Hematopoietic multipotent progenitor cell treated with erythropoietin and hydrocortisone succinate and interleukin-3 and kit ligand, for 17 days (in vitro differentiated cells): ENCODE data around the gene AHSG.
"Not testable (repeated sequence)": the region's sequence is repeated elsewhere in the genome, so short reads cannot be mapped to it uniquely, and the experiment has no call there.

Source experiments
- DNase-seq: peaks from one replicate; pipeline ENCODE4 v3.0.0-alpha.2; 2015; ENCODE audit warnings: low spot score

The AHSG gene

GRCh38 chr3:186618318-186618938, 5.6 kb downstream of the AHSG start:
- no peak for DNase-seq

DNA sequence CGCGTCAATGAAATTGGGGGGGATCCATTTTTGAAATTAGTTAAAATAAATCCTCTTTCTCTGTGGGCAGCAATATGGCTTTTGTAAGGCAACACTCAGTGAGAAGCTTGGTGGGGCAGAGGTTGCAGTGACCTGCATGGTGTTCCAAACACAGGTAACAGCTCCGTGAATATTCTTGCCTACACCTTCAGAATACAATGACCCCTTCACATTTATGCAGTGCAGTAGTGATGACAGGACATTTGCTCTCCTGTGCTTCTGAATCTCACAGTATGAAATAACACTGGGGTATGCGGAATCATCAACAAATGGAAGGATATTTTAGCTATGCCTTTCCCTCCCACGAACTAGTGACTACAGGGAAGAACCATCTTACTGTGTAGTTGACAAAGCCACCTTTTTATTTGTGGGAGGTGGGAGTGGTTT, 6.9 kb downstream of the AHSG start:
- no peak for DNase-seq

DNA sequence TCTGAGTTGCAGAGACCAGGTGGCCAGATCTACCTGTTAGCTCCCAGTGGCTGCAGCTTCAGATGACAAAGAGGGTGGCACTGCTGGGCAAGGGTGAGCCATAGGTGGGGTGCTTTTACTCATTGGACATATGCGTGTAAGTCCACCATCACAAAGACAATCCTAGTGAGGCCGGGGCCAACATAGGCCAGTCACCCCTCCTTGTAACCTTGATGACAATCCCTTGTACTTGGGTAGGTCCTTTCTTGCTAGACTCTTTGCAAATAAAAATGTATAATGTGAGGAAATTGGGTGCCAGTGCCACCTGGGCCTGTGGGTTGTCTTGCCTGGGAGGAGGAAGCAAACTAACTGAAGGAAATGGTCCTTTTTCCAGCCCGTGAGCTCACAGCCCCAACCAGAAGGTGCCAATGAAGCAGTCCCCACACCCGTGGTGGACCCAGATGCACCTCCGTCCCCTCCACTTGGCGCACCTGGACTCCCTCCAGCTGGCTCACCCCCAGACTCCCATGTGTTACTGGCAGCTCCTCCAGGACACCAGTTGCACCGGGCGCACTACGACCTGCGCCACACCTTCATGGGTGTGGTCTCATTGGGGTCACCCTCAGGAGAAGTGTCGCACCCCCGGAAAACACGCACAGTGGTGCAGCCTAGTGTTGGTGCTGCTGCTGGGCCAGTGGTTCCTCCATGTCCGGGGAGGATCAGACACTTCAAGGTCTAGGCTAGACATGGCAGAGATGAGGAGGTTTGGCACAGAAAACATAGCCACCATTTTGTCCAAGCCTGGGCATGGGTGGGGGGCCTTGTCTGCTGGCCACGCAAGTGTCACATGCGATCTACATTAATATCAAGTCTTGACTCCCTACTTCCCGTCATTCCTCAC, 7.6 kb downstream of the AHSG start:
- no peak for DNase-seq

- no peak for DNase-seq
These were observed 9.2 kb downstream of the AHSG start for GRCh38 chr3:186621894-186622650.

- DNase-seq: no peak
These were observed 9.9 kb downstream of the AHSG start for GRCh38 chr3:186622651-186623310.

DNA sequence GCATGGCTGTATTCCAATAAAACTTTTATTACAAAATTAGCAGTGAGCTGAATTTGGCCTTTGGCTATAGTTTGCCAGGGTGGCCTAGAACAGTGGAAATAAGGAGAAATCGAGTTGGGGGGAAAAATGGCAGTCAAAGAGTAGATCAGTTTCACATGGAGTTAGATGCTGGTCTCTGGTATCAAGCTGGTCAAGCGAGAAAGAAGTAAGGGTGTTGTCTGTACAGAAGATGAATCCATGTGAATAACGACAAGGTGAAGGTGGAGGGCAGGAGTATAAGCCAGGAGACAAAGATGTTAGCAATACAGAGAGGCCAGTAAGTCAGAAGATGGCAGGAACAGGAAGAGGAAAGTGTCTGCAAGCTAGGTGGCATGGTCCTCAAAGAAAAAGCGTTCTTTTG, 11.7 kb downstream of the AHSG start:
- DNase-seq: no peak

GRCh38 chr3:186625600-186626042, 12.8 kb downstream of the AHSG start:
- DNase-seq: no peak

DNA sequence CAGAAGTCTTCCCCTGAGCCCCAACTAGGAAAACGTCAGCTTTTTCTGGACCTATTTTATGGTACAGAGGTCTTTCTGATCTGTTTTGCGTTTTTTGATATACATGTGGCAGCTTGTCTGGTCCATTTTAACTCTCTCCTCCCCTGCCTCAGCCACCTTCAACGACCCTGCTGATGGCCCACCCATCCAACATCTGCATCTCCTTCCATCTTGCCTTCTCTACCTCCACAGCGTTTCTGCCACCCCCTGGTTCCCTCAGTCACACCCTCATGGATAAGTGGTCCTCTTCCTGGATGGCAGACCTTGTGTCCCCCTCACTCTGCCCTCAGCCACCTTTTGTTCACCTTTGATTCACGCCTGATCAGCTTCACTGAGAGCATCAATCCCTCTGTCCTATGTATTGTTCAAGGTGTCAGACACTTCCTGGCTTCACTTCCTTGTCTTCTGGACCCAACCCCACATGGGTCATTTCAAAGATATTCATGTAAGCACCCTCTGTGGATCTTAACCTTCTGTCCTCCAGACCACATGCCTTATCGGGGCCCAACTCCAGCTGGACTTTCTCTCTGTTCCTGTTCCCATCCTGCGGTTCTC, 13.5 kb downstream of the AHSG start:
- DNase-seq: no peak

DNA sequence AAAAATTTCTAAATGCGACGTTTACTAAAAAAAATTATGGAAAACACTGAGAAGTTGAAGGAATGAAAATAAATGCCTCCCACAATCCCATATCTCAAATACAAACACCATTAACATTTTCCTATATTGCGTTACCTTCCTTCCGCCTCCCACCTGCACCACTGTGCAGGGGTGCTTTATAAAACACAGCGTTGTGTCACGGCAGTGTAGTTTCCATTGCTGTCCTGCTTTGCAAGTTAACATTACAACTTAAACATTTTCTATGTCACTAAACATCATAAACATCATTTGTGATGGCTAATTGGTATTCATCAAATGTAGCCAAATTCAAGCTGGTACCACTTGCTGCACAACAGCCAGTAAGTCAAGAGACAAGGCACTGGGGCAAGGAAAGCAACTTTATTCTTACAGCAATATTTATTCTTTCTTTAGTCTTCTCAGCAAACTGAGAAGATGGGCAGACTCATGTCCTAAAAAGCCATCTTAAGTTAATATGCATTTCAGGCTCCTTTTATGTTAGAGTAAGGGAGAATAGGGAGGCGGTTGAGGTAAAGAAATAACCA, 15.1 kb downstream of the AHSG start:
- no peak for DNase-seq

GRCh38 chr3:186628756-186629155, 15.9 kb downstream of the AHSG start:
- DNase-seq: no peak

- DNase-seq: no peak
These were observed 18.2 kb downstream of the AHSG start for GRCh38 chr3:186630950-186631641.

DNA sequence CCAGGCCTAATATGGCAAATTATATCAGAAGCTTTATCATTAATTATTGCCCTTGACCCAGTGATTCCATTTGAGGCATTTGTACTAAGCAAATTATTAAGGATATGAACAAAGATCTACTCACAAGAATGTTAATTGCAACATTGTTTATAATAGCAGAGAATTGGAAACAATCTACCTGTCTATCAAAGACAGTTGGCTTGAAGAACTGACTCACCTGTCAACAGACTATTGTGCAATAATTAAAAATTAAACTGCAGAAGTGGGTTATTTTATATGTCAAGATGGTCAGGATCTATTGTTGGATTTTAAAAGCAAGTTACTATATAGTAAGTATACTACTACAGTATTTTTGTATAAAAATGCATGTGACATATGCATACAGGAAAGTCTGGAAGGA, 20.6 kb downstream of the AHSG start:
- DNase-seq: no peak

DNA sequence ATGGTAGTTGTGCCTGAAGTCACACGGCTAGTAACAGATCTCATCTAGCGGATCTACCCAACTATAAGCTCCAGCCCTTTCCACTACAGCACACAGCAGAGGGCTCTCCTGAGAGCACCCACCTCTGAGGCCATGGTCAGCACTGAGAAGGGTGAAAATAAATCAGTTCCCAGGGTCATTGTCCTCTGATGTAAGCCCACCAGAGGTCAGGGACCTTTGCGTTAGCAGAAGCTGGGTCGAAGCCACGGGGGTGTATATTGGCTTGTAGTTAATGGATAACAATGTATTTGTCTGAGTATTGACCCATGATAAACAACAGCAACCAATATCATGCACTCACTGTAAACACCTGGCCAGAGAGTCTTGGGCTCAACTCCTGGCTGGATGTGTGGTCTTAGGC, 21.3 kb downstream of the AHSG start:
- DNase-seq: not testable (repeated sequence)

GRCh38 chr3:186635532-186635931, 22.7 kb downstream of the AHSG start:
- no peak for DNase-seq

DNA sequence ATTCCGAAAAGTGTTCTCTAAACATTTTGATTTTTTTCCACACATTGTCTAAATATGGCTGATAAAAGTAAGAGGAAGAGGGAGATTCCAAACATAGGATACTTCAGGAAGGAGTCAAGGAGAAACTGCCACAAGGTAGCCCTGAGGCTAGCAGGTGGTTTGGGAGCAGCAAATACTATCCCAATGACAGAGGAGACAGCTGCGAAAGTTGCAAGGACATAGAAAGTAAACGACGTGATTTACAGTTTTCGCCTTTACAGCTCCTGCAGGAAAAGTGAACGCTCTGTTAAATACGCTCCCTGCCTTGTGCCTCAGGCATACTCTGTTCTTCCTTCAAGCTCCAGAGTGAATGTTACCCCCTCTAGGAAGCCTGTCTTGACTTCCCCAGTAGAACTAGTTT, 23.7 kb downstream of the AHSG start:
- no peak for DNase-seq

- DNase-seq: no peak
These were observed 24.8 kb downstream of the AHSG start for GRCh38 chr3:186637686-186638085.

- DNase-seq: no peak
These were observed 25.4 kb downstream of the AHSG start for GRCh38 chr3:186638259-186638658.

- DNase-seq: no peak
These were observed 27.1 kb downstream of the AHSG start, which contains the start of gene FETUB for GRCh38 chr3:186639778-186640472. Gene FETUB, plus strand, starts transcription at chr3:186640399. Its CDS starts 62 bp downstream, at chr3:186640461.

GRCh38 chr3:186640473-186640818, 27.6 kb downstream of the AHSG start:
- DNase-seq: no peak

- no peak for DNase-seq
These were observed 28.1 kb downstream of the AHSG start for GRCh38 chr3:186640929-186641328.
